ENCODE results near the gene MDFIC. TPM values are rescaled to one million over a fixed set of nuclear protein-coding genes. Genes with fewer than 3 reads are reported as not detected.
"Not testable (repeated sequence)": the region's sequence is repeated elsewhere in the genome, so short reads cannot be mapped to it uniquely, and the experiment has no call there.

Gene MDFIC
- 10 to 100 TPM; 25.4 to 44.9 (median 33.9) TPM for polyA plus RNA-seq (ENCODE audit: insufficient read length in 10 of 10)
- long read RNA-seq, donor 1, full-length matches to known transcripts: 3 of 3 reads
- long read RNA-seq, donor 1, partial matches to known transcripts: 0 of 3 reads
- long read RNA-seq, donor 1, other reads (novel, unspliced or antisense): 0 of 3 reads
- long read RNA-seq, donor 2, full-length matches to known transcripts: 2 of 2 reads
- long read RNA-seq, donor 2, partial matches to known transcripts: 0 of 2 reads
- long read RNA-seq, donor 2, other reads (novel, unspliced or antisense): 0 of 2 reads
- long read RNA-seq, donor 3: 0 reads
- long read RNA-seq, donor 4, full-length matches to known transcripts: 4 of 4 reads
- long read RNA-seq, donor 4, partial matches to known transcripts: 0 of 4 reads
- long read RNA-seq, donor 4, other reads (novel, unspliced or antisense): 0 of 4 reads
- long read RNA-seq, donor 5, full-length matches to known transcripts: 9 of 21 reads
- long read RNA-seq, donor 5, partial matches to known transcripts: 12 of 21 reads
- long read RNA-seq, donor 5, other reads (novel, unspliced or antisense): 0 of 21 reads
- long read RNA-seq, donor 6, full-length matches to known transcripts: 5 of 5 reads
- long read RNA-seq, donor 6, partial matches to known transcripts: 0 of 5 reads
- long read RNA-seq, donor 6, other reads (novel, unspliced or antisense): 0 of 5 reads
- long read RNA-seq, donor 7, full-length matches to known transcripts: 6 of 6 reads
- long read RNA-seq, donor 7, partial matches to known transcripts: 0 of 6 reads
- long read RNA-seq, donor 7, other reads (novel, unspliced or antisense): 0 of 6 reads
- long read RNA-seq, donor 8, full-length matches to known transcripts: 6 of 6 reads
- long read RNA-seq, donor 8, partial matches to known transcripts: 0 of 6 reads
- long read RNA-seq, donor 8, other reads (novel, unspliced or antisense): 0 of 6 reads
- long read RNA-seq, donor 9, full-length matches to known transcripts: 1 of 1 reads
- long read RNA-seq, donor 9, partial matches to known transcripts: 0 of 1 reads
- long read RNA-seq, donor 9, other reads (novel, unspliced or antisense): 0 of 1 reads

GRCh38 chr7:114922026-114922651 lies at the start of gene MDFIC:
Gene MDFIC (plus strand): TSS chr7:114922094. CDS start chr7:114923034, 940 bp downstream.
- DNase-seq: peak; percentile 65 to 95 (median 83)

GRCh38 chr7:114874170-114874569 lies 47.7 kb upstream of the MDFIC start:
- no peak for DNase-seq

GRCh38 chr7:114875186-114875585 lies 46.7 kb upstream of the MDFIC start:
- DNase-seq: no peak

- DNase-seq: peak in 1 of 3 donors; percentile 28
Observed at GRCh38 chr7:114879554-114879953, 42.3 kb upstream of the MDFIC start.

- DNase-seq: peak in 1 of 3 donors; percentile 19
Observed at GRCh38 chr7:114885836-114886235, 36.1 kb upstream of the MDFIC start.

- no peak for DNase-seq
Observed at GRCh38 chr7:114886241-114886640, 35.7 kb upstream of the MDFIC start.

GRCh38 chr7:114889116-114889515 lies 32.8 kb upstream of the MDFIC start:
- not testable (repeated sequence) for DNase-seq

GRCh38 chr7:114889646-114890285 lies 32.1 kb upstream of the MDFIC start:
- peak in 1 of 3 donors; percentile 89 for DNase-seq

- no peak for DNase-seq
Observed at GRCh38 chr7:114890561-114890960, 31.3 kb upstream of the MDFIC start.

GRCh38 chr7:114900127-114900526 lies 21.8 kb upstream of the MDFIC start:
- no peak for DNase-seq

- peak in 1 of 3 donors; percentile 38 for DNase-seq
Observed at GRCh38 chr7:114901771-114902170, 20.1 kb upstream of the MDFIC start.

GRCh38 chr7:114903131-114903530 lies 18.8 kb upstream of the MDFIC start:
- DNase-seq: no peak

GRCh38 chr7:114910787-114911186 lies 11.1 kb upstream of the MDFIC start:
- DNase-seq: no peak

- DNase-seq: no peak
Observed at GRCh38 chr7:114911411-114911810, 10.5 kb upstream of the MDFIC start.

GRCh38 chr7:114916261-114916892 lies 5.5 kb upstream of the MDFIC start:
- no peak for DNase-seq

GRCh38 chr7:114917211-114917839 lies 4.6 kb upstream of the MDFIC start:
- no peak for DNase-seq

- no peak for DNase-seq
Observed at GRCh38 chr7:114919587-114919986, 2.3 kb upstream of the MDFIC start.

- DNase-seq: no peak
Observed at GRCh38 chr7:114921631-114922025, 266 bp upstream of the MDFIC start.

GRCh38 chr7:114922652-114923402 lies 933 bp downstream of the MDFIC start:
- peak; percentile 64 to 93 (median 76) for DNase-seq

GRCh38 chr7:114923403-114923713 lies 1.5 kb downstream of the MDFIC start:
- DNase-seq: no peak

Data from muscle of back (tissue), 13 donors.